Small intestine (tissue), 7 donors: ENCODE measurements around the gene FAM234A. TPM values are rescaled to one million over a fixed set of nuclear protein-coding genes. Genes with fewer than 3 reads are reported as not detected.
A peak's percentile ranks its signal among the peaks of the same experiment; 100 is the strongest.

Source experiments
- DNase-seq, 2 donors: peaks; one replicate each; pipeline versions ENCODE4 v3.0.0 to v3.0.0-alpha.2; 2013
- FAIRE-seq: peaks from 2 replicates; lab custom pipeline; 2012; peaks lifted over from hg19 to GRCh38; lab: Jason Lieb, UNC
- H3K27ac ChIP-seq, 3 donors: one replicate each; pipeline ENCODE4 v1.5.1; 2013; ENCODE audit warnings: low read length in 2 of 3, mild to moderate bottlenecking in 2 of 3, control low read depth in 1 of 3, inconsistent platforms in 1 of 3, low read depth in 1 of 3, moderate library complexity in 1 of 3
- H3K27me3 ChIP-seq, 3 donors: one replicate each; pipeline ENCODE4 v1.6.1; 2013; ENCODE audit warnings: low read length in 3 of 3, inconsistent platforms in 1 of 3; ENCODE audit not compliant: control insufficient read depth in 3 of 3, insufficient read depth in 3 of 3
- H3K36me3 ChIP-seq, 3 donors: one replicate each; pipeline ENCODE4 v1.6.1; 2013; ENCODE audit warnings: low read length in 3 of 3, inconsistent platforms in 1 of 3, low read depth in 1 of 3, mild to moderate bottlenecking in 1 of 3, moderate library complexity in 1 of 3; ENCODE audit not compliant: control insufficient read depth in 3 of 3, insufficient read depth in 2 of 3
- H3K4me1 ChIP-seq, 3 donors: one replicate each; pipeline ENCODE4 v1.6.1; 2013; ENCODE audit warnings: low read length in 2 of 3, inconsistent platforms in 1 of 3, low read depth in 1 of 3, mild to moderate bottlenecking in 1 of 3, moderate library complexity in 1 of 3; ENCODE audit not compliant: control insufficient read depth in 3 of 3, insufficient read depth in 2 of 3
- H3K4me3 ChIP-seq, 3 donors: one replicate each; pipeline ENCODE4 v1.5.1; 2013; ENCODE audit warnings: low read length in 3 of 3, control low read depth in 1 of 3, inconsistent platforms in 1 of 3, low read depth in 1 of 3, mild to moderate bottlenecking in 1 of 3, moderate library complexity in 1 of 3
- H3K9me3 ChIP-seq, 2 donors: one replicate each; pipeline ENCODE4 v1.6.1; 2013; ENCODE audit warnings: low read depth in 1 of 2, low read length in 1 of 2; ENCODE audit not compliant: control insufficient read depth in 2 of 2, insufficient read depth in 1 of 2
- WGBS, 3 donors: extraction: QIAGEN DNeasy Blood & Tissue Kit; methylation state at CpG; one replicate each; pipeline ENCODE4 v1.1.7; 2013; 5-methylcytosine and 5-hydroxymethylcytosine counted together
- polyA plus RNA-seq, 4 donors: library from polyadenylated mRNA; stranded (reverse) in 3 of 4; unstranded in 1 of 4; fragments of 200-250 nt in 3 of 4; fragments of 120-200 nt in 1 of 4; gene quantifications; one replicate each; pipeline versions ENCODE4 v1.2.1 to v1.2.3, GENCODE V29; 2013
- donor health status: healthy with polysubstance abuse.
- donor health status: control.
- donor health status: control.
- donor health status: Bipolar disorder and iron deficiency.
- donor health status: healthy.

Gene FAM234A
- polyA plus RNA-seq, 4 donors = 56.5 to 107 (median 66.3) TPM

DNA sequence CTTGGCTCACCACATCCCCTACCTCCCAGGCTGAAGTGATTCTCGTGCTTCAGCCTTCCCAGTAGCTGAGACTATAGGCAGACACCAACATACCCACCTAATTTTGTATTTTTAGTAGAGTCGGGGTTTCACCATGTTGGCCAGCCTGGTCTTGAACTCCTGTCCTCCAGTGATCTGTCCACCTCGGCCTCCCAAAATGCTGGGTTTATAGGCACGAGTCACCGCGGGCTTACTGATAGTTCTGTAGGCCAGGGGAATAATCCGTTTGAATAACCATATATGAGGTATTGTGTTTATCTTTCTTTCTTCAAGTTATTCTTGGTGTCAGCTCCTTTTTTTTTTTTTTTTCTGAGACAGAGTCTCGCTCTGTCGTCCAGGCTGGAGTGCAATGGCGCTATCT, 7.7 kb downstream of the FAM234A start:
- FAIRE-seq = no peak
- Histone ChIP-seq H3K9me3 (no peaks in the 10 kb centered on the region), H3K4me1 (peaks cover 0 to 11% (median 0%) of the 10 kb centered on the region in 3 donors), H3K27me3 (no peaks in the 10 kb centered on the region), H3K27ac (peak overlapping the region in 2 of 3 donors; percentile 44 to 59), H3K36me3 (peaks cover 0 to 26% (median 0%) of the 10 kb centered on the region in 3 donors), H3K4me3 (no peak overlapping the region)
- WGBS, 3 donors = 84 to 85% (median 84%) methylated on average over 10 of the region's 10 CpGs
- DNase-seq = no peak

DNA sequence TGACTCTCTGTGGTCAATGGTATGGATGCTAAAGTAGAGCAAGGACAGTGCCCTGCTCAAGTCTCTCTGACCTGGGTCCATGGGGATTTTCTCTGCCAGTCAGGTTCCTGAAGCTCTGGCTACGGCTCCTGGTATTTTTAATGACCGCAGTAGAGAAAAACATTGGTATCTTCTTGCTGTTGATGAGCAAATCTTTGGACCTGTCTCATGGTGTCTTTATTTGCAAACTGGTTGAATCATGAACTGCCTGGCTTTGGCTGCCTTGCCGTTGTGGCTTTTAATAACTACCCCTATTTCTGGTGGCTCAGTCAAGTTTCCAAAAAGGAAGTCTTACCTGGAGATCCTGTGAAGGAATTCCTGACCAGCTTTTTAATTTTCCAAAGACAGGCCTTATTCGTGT, 8.7 kb downstream of the FAM234A start:
- FAIRE-seq (no peak), DNase-seq (no peak)
- 63 to 82% (median 80%) methylated on average over 4 of the region's 4 CpGs for WGBS, 3 donors
- Histone ChIP-seq H3K4me3 (no peak overlapping the region), H3K36me3 (peaks cover 0 to 20% (median 0%) of the 10 kb centered on the region in 3 donors), H3K27ac (no peak overlapping the region), H3K9me3 (no peaks in the 10 kb centered on the region), H3K27me3 (no peaks in the 10 kb centered on the region), H3K4me1 (peaks cover 0 to 11% (median 0%) of the 10 kb centered on the region in 3 donors)

DNA sequence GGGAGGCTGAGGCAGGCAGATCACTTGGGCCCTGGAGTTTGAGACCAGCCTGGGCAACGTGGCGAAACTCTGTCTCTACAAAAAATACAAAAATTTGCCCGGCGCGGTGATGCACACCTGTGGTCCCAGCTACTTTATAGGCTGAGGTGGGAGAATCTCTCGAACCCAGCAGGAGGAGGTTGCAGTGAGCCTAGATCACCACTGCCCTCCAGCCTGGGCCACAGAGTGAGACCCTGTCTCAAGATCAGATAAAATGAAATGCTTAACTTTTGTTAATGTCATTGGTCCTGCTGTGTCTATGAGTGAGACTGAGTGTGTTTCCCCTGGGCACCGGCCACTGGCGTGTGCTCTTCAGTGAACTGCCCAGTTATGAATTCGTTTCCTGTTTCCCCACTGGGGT, 10.5 kb downstream of the FAM234A start:
- H3K27ac ChIP-seq = no peak overlapping the region
- H3K4me1 ChIP-seq = peaks cover 0 to 6% (median 2%) of the 10 kb centered on the region in 3 donors
- H3K27me3 ChIP-seq = no peaks in the 10 kb centered on the region
- peaks cover 0 to 35% (median 0%) of the 10 kb centered on the region in 3 donors for H3K36me3 ChIP-seq
- FAIRE-seq (no peak), DNase-seq (no peak)
- H3K9me3 ChIP-seq = no peaks in the 10 kb centered on the region
- H3K4me3 ChIP-seq = no peak overlapping the region
- 90 to 94% (median 93%) methylated on average over 9 of the region's 9 CpGs for WGBS, 3 donors

DNA sequence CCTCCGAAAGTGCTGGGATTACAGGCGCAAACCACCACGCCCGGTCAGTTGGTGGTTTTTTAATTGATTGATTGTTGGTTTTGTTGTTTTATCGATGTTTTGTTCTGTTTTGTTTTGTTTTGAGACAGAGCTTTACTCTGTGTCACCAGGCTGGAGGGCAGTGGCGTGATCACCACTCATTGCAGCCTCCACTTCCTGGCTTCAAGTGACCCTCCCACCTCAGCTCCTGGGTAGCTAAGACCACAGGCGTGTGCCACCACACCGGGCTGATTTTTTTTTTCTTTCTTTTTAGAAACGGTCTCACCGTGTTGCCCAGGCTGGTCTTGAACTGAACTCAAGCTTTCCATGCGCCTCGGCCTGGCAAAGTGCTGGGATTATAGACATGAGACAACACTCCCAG, 12.4 kb downstream of the FAM234A start:
- no peak overlapping the region for H3K4me3 ChIP-seq
- H3K27me3 ChIP-seq = no peaks in the 10 kb centered on the region
- no peak overlapping the region for H3K27ac ChIP-seq
- DNase-seq = no peak
- 92 to 94% (median 93%) methylated on average over 12 of the region's 12 CpGs for WGBS, 3 donors
- no peak for FAIRE-seq
- no peaks in the 10 kb centered on the region for H3K9me3 ChIP-seq
- H3K4me1 ChIP-seq = peaks cover 0 to 2% (median 1%) of the 10 kb centered on the region in 3 donors
- peaks cover 0 to 37% (median 0%) of the 10 kb centered on the region in 3 donors for H3K36me3 ChIP-seq

DNA sequence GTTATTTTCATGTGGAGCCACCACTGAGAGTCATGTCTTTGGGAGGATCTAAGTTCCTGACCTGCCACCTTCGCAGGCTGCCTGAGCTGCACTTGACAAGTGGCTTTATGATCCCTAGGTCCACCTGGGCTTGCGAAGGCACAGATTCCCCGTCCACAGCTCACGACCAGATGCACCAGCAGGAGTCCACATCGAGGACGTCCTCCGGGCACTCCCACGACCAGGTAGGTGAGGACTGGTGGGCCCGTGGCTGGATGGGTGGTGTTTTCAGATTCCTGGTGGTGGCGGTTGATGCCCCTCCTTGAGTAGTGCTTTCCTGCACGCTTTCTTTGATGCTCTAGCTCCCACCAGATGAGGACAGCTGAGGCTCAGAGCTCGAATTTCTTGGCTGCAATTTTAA, 14.8 kb downstream of the FAM234A start:
- Histone ChIP-seq H3K4me1 (peaks cover 0 to 20% (median 2%) of the 10 kb centered on the region in 3 donors), H3K9me3 (no peaks in the 10 kb centered on the region), H3K27me3 (no peaks in the 10 kb centered on the region), H3K36me3 (peaks cover 0 to 41% (median 0%) of the 10 kb centered on the region in 3 donors), H3K4me3 (no peak overlapping the region), H3K27ac (no peak overlapping the region)
- no peak for FAIRE-seq
- DNase-seq = no peak
- 81 to 86% (median 82%) methylated on average over 12 of the region's 12 CpGs for WGBS, 3 donors

GRCh38 chr16:252366-253337, 18.0 kb downstream of the FAM234A start:
- Histone ChIP-seq H3K27ac (peak overlapping the region; percentile 88 to 97 (median 90)), H3K36me3 (peaks cover 0 to 53% (median 0%) of the 10 kb centered on the region in 3 donors), H3K27me3 (no peaks in the 10 kb centered on the region), H3K9me3 (peaks cover 0 to 6% of the 10 kb centered on the region in 2 donors), H3K4me1 (peaks cover 0 to 20% (median 2%) of the 10 kb centered on the region in 3 donors), H3K4me3 (peak overlapping the region in 2 of 3 donors; percentile 7 to 12)
- DNase-seq = peak; percentile 82 to 95
- FAIRE-seq = no peak
- WGBS, 3 donors = 10 to 41% (median 21%) methylated on average over 30 of the region's 30 CpGs

DNA sequence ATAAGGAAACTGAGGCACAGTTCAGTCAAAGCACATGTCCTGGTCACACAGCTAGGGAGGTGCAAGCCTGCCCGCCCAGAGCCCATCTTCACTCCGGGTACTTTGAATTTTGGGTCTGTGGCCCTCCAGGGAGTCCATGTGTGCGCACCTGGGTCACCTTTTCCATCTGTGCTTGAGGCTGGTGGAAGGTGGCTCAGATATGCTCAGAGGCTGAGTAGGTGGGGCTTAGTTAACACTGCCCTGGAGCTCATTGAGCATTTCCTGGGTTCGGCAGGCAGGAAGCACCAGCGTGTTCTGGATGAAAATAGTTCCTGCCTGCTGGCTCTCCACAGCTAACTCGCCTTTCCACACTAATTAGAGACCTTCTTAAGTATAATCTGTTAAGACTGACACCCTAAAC, 19.2 kb downstream of the FAM234A start:
- WGBS, 3 donors = 49 to 69% (median 61%) methylated on average over 6 of the region's 6 CpGs
- DNase-seq = peak in 1 of 2 donors; percentile 83
- Histone ChIP-seq H3K27me3 (no peaks in the 10 kb centered on the region), H3K27ac (peak overlapping the region; percentile 4 to 88 (median 63)), H3K9me3 (peaks cover 0 to 6% of the 10 kb centered on the region in 2 donors), H3K4me1 (peaks cover 0 to 20% (median 2%) of the 10 kb centered on the region in 3 donors), H3K4me3 (peak overlapping the region in 1 of 3 donors; percentile 16), H3K36me3 (peaks cover 0 to 53% (median under 1%) of the 10 kb centered on the region in 3 donors)
- FAIRE-seq = no peak

DNA sequence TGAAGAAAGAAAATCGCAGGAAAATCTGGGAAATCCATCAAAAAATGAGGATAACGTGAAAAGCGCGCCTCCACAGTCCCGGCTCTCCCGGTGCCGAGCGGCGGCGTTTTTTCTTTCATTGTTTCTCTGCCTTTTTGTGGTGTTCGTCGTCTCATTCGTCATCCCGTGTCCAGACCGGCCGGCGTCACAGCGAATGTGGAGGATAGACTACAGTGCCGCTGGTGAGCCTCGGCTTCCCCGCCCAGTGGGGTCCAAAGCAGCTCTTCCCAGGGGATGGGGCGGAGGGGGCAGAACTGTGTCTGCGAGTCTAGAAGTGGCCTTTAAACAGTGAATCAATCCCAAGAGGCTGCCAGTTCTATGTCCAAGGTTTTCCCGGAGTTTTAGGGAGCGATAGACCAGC, 19.8 kb downstream of the FAM234A start:
- Histone ChIP-seq H3K4me1 (peaks cover 0 to 20% (median 2%) of the 10 kb centered on the region in 3 donors), H3K36me3 (peaks cover 0 to 53% (median 5%) of the 10 kb centered on the region in 3 donors), H3K4me3 (no peak overlapping the region), H3K9me3 (peaks cover 0 to 6% of the 10 kb centered on the region in 2 donors), H3K27me3 (no peaks in the 10 kb centered on the region), H3K27ac (peak overlapping the region in 2 of 3 donors; percentile 63 to 88)
- FAIRE-seq = no peak
- no peak for DNase-seq
- WGBS, 3 donors = 95 to 97% (median 96%) methylated on average over 25 of the region's 25 CpGs
